WTC11 (cell line): Measurements from ENCODE around the gene WDR45. TPM values are rescaled to one million over a fixed set of nuclear protein-coding genes. Genes with fewer than 3 reads are reported as not detected.

Source experiments
- ATAC-seq: fragments of 200-7000 bp; cut with Tn5 transposase; 2 replicates; pipeline ENCODE4 v1.10.0; 2021; ENCODE audit warnings: mild to moderate bottlenecking, moderate library complexity
- CTCF ChIA-PET: fragments of 300-600 bp; sonication (Branson Sonifier 250); formaldehyde crosslinking; loops from one replicate; lab custom pipeline; 2021; ENCODE audit warnings: antibody characterized with exemption; lab: Charles Lee
- POLR2A ChIA-PET: fragments of 350-600 bp; sonication (Branson Sonifier 250); formaldehyde crosslinking; loops from one replicate; lab custom pipeline; 2021; ENCODE audit warnings: antibody characterized with exemption; lab: Charles Lee
- DNase-seq: peaks from one replicate; pipeline ENCODE4 v3.0.0; 2021; ENCODE audit warnings: low spot score
- H3K27ac Mint-ChIP-seq: 2 replicates; pipeline ENCODE4 v1.8.0; 2021; ENCODE audit warnings: mixed read lengths
- H3K27me3 Mint-ChIP-seq: 2 replicates; pipeline ENCODE4 v1.8.0; 2021; ENCODE audit warnings: low read depth, mild to moderate bottlenecking, moderate library complexity, mixed read lengths
- H3K36me3 Mint-ChIP-seq: 2 replicates; pipeline ENCODE4 v1.8.0; 2021; ENCODE audit warnings: mixed read lengths
- H3K4me1 Mint-ChIP-seq: 2 replicates; pipeline ENCODE4 v1.8.0; 2022; ENCODE audit warnings: mixed read lengths
- H3K4me3 Mint-ChIP-seq: 2 replicates; pipeline ENCODE4 v1.8.0; 2021; ENCODE audit warnings: mild to moderate bottlenecking, moderate library complexity, mixed read lengths
- H3K9me3 Mint-ChIP-seq: 2 replicates; pipeline ENCODE4 v1.8.0; 2021; ENCODE audit warnings: mixed read lengths
- ATF1 ChIP-seq: sonication (generic); formaldehyde crosslinking; IDR thresholded peaks from 2 replicates; pipeline ENCODE4 v1.8.1; 2023; ENCODE audit warnings: mild to moderate bottlenecking, moderate library complexity, missing genetic modification reagents
- EMX1 ChIP-seq: fragments of 250-450 bp; sonication (Bioruptor Pico); IDR thresholded peaks from 2 replicates; pipeline ENCODE4 v1.8.0; 2021; ENCODE audit warnings: mild to moderate bottlenecking
- FOXK1 ChIP-seq: sonication (generic); formaldehyde crosslinking; IDR thresholded peaks from 2 replicates; pipeline ENCODE4 v1.8.0; 2022; ENCODE audit warnings: mild to moderate bottlenecking, moderate library complexity, missing genetic modification reagents
- FOXP1 ChIP-seq: sonication (generic); formaldehyde crosslinking; IDR thresholded peaks from 2 replicates; pipeline ENCODE4 v1.8.0; 2022; ENCODE audit warnings: missing genetic modification reagents, mild to moderate bottlenecking, moderate library complexity, borderline replicate concordance
- GABPB1 ChIP-seq: sonication (generic); formaldehyde crosslinking; IDR thresholded peaks from 2 replicates; pipeline ENCODE4 v1.8.1; 2023; ENCODE audit warnings: mild to moderate bottlenecking, missing genetic modification reagents
- GTF2I ChIP-seq: fragments of 250-450 bp; sonication (Bioruptor Pico); conservative IDR thresholded peaks from 2 replicates; pipeline ENCODE4 v1.4.0; 2021; ENCODE audit warnings: mild to moderate bottlenecking
- HMGA2 ChIP-seq: fragments of 250-450 bp; sonication (Bioruptor Pico); IDR thresholded peaks from 2 replicates; pipeline ENCODE4 v1.4.0; 2021; ENCODE audit warnings: mild to moderate bottlenecking, moderate library complexity
- IRF2 ChIP-seq: sonication (generic); formaldehyde crosslinking; IDR thresholded peaks from 2 replicates; pipeline ENCODE4 v1.8.0; 2022; ENCODE audit warnings: low read depth, missing genetic modification reagents, borderline replicate concordance
- JAZF1 ChIP-seq: fragments of 250-450 bp; sonication (Bioruptor Pico); IDR thresholded peaks from 2 replicates; pipeline ENCODE4 v1.9.0; 2021; ENCODE audit warnings: moderate library complexity, mild to moderate bottlenecking, inconsistent platforms
- JUN ChIP-seq: sonication (generic); formaldehyde crosslinking; IDR thresholded peaks from 2 replicates; pipeline ENCODE4 v1.8.0; 2023; ENCODE audit warnings: mild to moderate bottlenecking, missing genetic modification reagents
- MXD4 ChIP-seq: fragments of 250-450 bp; sonication (Bioruptor Pico); IDR thresholded peaks from 2 replicates; pipeline ENCODE4 v1.8.0; 2021; ENCODE audit warnings: mild to moderate bottlenecking, moderate library complexity, borderline replicate concordance
- NFE2L1 ChIP-seq: sonication (generic); formaldehyde crosslinking; IDR thresholded peaks from 2 replicates; pipeline ENCODE4 v1.8.1; 2023; ENCODE audit warnings: missing genetic modification reagents
- NR1H2 ChIP-seq: sonication (generic); formaldehyde crosslinking; IDR thresholded peaks from 2 replicates; pipeline ENCODE4 v1.9.0; 2021; ENCODE audit warnings: mild to moderate bottlenecking, moderate library complexity, missing genetic modification reagents
- NR2C2 ChIP-seq: sonication (generic); formaldehyde crosslinking; IDR thresholded peaks from 2 replicates; pipeline ENCODE4 v1.8.0; 2022; ENCODE audit warnings: mild to moderate bottlenecking, missing genetic modification reagents
- NR3C1 ChIP-seq: sonication (generic); formaldehyde crosslinking; conservative IDR thresholded peaks from 2 replicates; pipeline ENCODE4 v1.8.1; 2023; ENCODE audit warnings: low read depth, mild to moderate bottlenecking, missing genetic modification reagents
- OVOL2 ChIP-seq: fragments of 250-450 bp; sonication (Bioruptor Pico); IDR thresholded peaks from 2 replicates; pipeline ENCODE4 v1.9.0; 2021; ENCODE audit warnings: mild to moderate bottlenecking, borderline replicate concordance
- SMAD4 ChIP-seq: sonication (generic); formaldehyde crosslinking; IDR thresholded peaks from 2 replicates; pipeline ENCODE4 v1.8.0; 2022; ENCODE audit warnings: mild to moderate bottlenecking, missing genetic modification reagents
- SP1 ChIP-seq: sonication (generic); formaldehyde crosslinking; conservative IDR thresholded peaks from 2 replicates; pipeline ENCODE4 v1.8.1; 2022; ENCODE audit warnings: missing genetic modification reagents
- TP53 ChIP-seq: sonication (generic); formaldehyde crosslinking; IDR thresholded peaks from 2 replicates; pipeline ENCODE4 v1.8.1; 2023; ENCODE audit warnings: mild to moderate bottlenecking, missing genetic modification reagents
- ZNF396 ChIP-seq: fragments of 250-450 bp; sonication (Bioruptor Pico); IDR thresholded peaks from 2 replicates; pipeline ENCODE4 v1.8.0; 2021; ENCODE audit warnings: mild to moderate bottlenecking, moderate library complexity, borderline replicate concordance
- ZNF671 ChIP-seq: fragments of 250-450 bp; sonication (Bioruptor Pico); IDR thresholded peaks from 2 replicates; pipeline ENCODE4 v1.8.0; 2021; ENCODE audit warnings: mild to moderate bottlenecking
- total RNA-seq: library from RNA; stranded (reverse); gene quantifications from 3 replicates; pipeline ENCODE4 v1.2.3, GENCODE V29; 2021
- TF ChIP-seq, protein P1 (sequence below): sonication (generic); formaldehyde crosslinking; IDR thresholded peaks from 2 replicates; pipeline ENCODE4 v1.8.1; 2023; ENCODE audit warnings: mild to moderate bottlenecking, missing genetic modification reagents, moderate library complexity
- TF ChIP-seq, protein P2 (sequence below): sonication (generic); formaldehyde crosslinking; IDR thresholded peaks from 2 replicates; pipeline ENCODE4 v1.8.1; 2022; ENCODE audit warnings: low read depth, mild to moderate bottlenecking, moderate library complexity, missing genetic modification reagents, borderline replicate concordance
- TF ChIP-seq, protein P3 (sequence below): sonication (generic); formaldehyde crosslinking; IDR thresholded peaks from 2 replicates; pipeline ENCODE4 v1.8.1; 2023; ENCODE audit warnings: mild to moderate bottlenecking, missing genetic modification reagents
- TF ChIP-seq, protein P4 (sequence below): sonication (generic); formaldehyde crosslinking; IDR thresholded peaks from 2 replicates; pipeline ENCODE4 v1.8.1; 2022; ENCODE audit warnings: mild to moderate bottlenecking, missing genetic modification reagents, moderate library complexity, borderline replicate concordance

Gene WDR45
- total RNA-seq, 1 experiment from 2014 or later, result 23.9 TPM

DNA sequence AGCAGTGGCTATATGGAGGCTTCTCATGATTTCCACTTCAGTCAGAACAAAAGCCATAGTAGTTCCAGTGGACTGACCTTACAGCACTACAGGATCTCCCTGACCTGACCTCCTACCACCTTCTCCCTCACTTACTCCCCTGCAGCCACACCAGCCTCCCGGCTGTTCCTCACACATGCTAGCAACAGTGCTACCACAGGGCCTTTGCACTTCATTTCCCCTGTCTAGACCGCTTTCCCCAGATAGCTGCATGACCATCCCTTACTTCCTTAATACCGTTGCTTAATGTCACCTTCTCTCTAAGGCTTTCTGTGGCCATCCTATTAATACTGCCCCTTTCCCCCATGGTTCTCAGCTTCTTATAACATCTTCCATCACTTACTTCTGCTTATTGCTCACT lies 30.7 kb upstream of the WDR45 start (continued):
- TF ChIP-seq OVOL2 (CRISPR knock-in tag) (no peak), TP53 (no peak), HMGA2 (no peak), SP1 (CRISPR knock-in tag) (no peak), FOXP1 (CRISPR knock-in tag) (no peak), ZNF671 (no peak)
- TF ChIP-seq, protein P1, sequence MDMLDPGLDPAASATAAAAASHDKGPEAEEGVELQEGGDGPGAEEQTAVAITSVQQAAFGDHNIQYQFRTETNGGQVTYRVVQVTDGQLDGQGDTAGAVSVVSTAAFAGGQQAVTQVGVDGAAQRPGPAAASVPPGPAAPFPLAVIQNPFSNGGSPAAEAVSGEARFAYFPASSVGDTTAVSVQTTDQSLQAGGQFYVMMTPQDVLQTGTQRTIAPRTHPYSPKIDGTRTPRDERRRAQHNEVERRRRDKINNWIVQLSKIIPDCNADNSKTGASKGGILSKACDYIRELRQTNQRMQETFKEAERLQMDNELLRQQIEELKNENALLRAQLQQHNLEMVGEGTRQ (CRISPR knock-in tag), result no peak
- TF ChIP-seq, protein P2, sequence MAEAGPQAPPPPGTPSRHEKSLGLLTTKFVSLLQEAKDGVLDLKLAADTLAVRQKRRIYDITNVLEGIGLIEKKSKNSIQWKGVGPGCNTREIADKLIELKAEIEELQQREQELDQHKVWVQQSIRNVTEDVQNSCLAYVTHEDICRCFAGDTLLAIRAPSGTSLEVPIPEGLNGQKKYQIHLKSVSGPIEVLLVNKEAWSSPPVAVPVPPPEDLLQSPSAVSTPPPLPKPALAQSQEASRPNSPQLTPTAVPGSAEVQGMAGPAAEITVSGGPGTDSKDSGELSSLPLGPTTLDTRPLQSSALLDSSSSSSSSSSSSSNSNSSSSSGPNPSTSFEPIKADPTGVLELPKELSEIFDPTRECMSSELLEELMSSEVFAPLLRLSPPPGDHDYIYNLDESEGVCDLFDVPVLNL (CRISPR knock-in tag), result no peak
- TF ChIP-seq, all 79 proteins: peak for 0

DNA sequence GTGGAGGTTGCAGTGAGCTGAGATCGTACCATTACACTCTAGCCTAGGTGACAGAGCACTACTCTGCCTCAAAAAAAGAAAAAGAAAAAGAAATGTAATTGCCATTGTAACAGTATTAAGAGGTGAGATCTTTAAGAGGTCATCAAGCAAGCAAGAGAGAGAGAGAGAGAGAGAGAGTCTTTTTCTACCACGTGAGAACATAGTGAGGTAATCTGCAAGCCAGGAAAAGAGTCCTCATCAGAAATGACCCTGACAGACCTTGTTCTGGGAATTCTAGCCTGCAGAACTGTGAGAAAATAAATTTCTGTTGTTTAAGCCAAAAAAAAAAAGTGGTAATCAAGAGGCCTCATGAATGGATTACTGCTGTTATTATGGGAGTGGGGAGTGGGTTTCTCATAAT lies 29.0 kb upstream of the WDR45 start:
- CTCF ChIA-PET, result no interaction called here
- Mint-ChIP-seq H3K9me3 (no peaks in the 10 kb centered on the region), H3K36me3 (peaks cover 7% of the 10 kb centered on the region), H3K4me3 (no peak overlapping the region), H3K27ac (no peak overlapping the region), H3K27me3 (no peaks in the 10 kb centered on the region), H3K4me1 (no peaks in the 10 kb centered on the region)
- ATAC-seq (no peak), DNase-seq (no peak)
- no peak for TF ChIP-seq IRF2 (CRISPR knock-in tag)
- no peak for TF ChIP-seq NR1H2 (CRISPR knock-in tag)
- TF ChIP-seq GABPB1 (CRISPR knock-in tag), result no peak
- TF ChIP-seq ATF1 (CRISPR knock-in tag), result no peak
- no peak for TF ChIP-seq SP1 (CRISPR knock-in tag)
- no peak for TF ChIP-seq NFE2L1 (CRISPR knock-in tag)
- TF ChIP-seq EMX1, result no peak
- no peak for TF ChIP-seq SMAD4
- no peak for TF ChIP-seq JAZF1 (CRISPR knock-in tag)
- no peak for TF ChIP-seq JUN (CRISPR knock-in tag)
- no peak for TF ChIP-seq MXD4 (CRISPR knock-in tag)
- TF ChIP-seq, protein P3, sequence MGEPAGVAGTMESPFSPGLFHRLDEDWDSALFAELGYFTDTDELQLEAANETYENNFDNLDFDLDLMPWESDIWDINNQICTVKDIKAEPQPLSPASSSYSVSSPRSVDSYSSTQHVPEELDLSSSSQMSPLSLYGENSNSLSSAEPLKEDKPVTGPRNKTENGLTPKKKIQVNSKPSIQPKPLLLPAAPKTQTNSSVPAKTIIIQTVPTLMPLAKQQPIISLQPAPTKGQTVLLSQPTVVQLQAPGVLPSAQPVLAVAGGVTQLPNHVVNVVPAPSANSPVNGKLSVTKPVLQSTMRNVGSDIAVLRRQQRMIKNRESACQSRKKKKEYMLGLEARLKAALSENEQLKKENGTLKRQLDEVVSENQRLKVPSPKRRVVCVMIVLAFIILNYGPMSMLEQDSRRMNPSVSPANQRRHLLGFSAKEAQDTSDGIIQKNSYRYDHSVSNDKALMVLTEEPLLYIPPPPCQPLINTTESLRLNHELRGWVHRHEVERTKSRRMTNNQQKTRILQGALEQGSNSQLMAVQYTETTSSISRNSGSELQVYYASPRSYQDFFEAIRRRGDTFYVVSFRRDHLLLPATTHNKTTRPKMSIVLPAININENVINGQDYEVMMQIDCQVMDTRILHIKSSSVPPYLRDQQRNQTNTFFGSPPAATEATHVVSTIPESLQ (CRISPR knock-in tag), result no peak
- no peak for TF ChIP-seq NR2C2 (CRISPR knock-in tag)
- TF ChIP-seq, protein P4, sequence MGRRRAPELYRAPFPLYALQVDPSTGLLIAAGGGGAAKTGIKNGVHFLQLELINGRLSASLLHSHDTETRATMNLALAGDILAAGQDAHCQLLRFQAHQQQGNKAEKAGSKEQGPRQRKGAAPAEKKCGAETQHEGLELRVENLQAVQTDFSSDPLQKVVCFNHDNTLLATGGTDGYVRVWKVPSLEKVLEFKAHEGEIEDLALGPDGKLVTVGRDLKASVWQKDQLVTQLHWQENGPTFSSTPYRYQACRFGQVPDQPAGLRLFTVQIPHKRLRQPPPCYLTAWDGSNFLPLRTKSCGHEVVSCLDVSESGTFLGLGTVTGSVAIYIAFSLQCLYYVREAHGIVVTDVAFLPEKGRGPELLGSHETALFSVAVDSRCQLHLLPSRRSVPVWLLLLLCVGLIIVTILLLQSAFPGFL (CRISPR knock-in tag), result no peak
- no peak for TF ChIP-seq ZNF396 (CRISPR knock-in tag)
- TF ChIP-seq GTF2I (CRISPR knock-in tag), result no peak
- TF ChIP-seq NR3C1 (CRISPR knock-in tag), result no peak
- no peak for TF ChIP-seq FOXK1 (CRISPR knock-in tag)
- POLR2A ChIA-PET, result no interaction called here
